Stimulated activated effector memory CD8-positive, alpha-beta T cell treated with anti-CD3 and anti-CD28 coated beads, Interleukin-12 subunit alpha, Interleukin-12 subunit beta, amount 100 ng/mL, for 72 hours (primary cell): Measurements from ENCODE around the gene KCNA2.

ENCODE experiments used
- ATAC-seq: fragments of 150-1000 bp; cut with Tn5 transposase; 2 replicates; pipeline ENCODE4 v1.10.0; 2021
- DNase-seq, 2 donors: peaks; one replicate each; pipeline ENCODE4 v3.0.0; 2021 to 2022; ENCODE audit warnings: low spot score in 2 of 2
- H3K27ac Mint-ChIP-seq: one replicate; pipeline ENCODE4 v1.8.0; 2022; ENCODE audit warnings: mild to moderate bottlenecking, mixed read lengths
- H3K36me3 Mint-ChIP-seq: one replicate; pipeline ENCODE4 v1.8.0; 2022; ENCODE audit warnings: mild to moderate bottlenecking, mixed read lengths
- H3K4me1 Mint-ChIP-seq: one replicate; pipeline ENCODE4 v1.8.0; 2022; ENCODE audit warnings: mixed read lengths
- H3K4me3 Mint-ChIP-seq: one replicate; pipeline ENCODE4 v1.8.0; 2022; ENCODE audit warnings: mild to moderate bottlenecking, mixed read lengths
- H3K9me3 Mint-ChIP-seq: one replicate; pipeline ENCODE4 v1.8.0; 2022; ENCODE audit warnings: mixed read lengths

Gene KCNA2

DNA sequence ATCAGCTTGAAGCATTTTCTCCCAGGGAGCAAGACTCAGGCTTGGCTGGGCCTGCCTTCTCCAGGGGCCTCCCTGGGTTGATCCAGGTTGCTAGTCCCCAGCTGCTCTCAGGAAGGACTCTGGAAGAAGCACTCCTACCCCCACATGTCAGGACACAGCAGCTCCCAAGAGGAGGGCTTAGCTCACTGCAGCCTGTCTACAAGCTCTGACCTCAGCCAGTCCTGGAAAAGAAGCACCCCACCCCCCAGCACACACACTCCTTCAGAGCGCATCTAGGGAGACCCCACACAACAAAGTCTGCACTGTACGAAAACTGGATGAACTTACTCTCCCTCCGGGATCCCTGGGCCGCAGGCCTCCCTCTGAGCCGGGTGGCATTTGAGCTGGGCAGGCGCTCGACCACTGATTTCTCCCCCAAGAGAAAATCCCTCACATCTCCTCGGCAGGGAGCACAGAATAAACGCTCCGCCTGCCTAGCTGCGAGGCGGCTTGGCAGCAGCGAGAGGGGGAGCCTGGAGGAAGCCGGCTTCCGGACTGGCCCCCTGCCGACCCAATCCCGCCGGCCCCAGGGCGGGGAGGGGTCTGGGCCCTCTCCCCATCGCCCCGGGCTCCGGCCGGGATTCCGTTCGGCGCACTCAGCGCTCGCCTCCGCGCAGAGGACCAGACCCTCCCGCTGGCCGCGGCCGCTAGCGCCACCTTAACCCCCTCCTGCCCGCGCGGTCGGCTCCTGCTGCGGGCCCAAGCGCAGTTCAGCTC is at the start of gene KCNA2:
KCNA2 (minus strand) TSS at position 458 of the 756 bp plus-strand sequence. CDS start 1,576 bp downstream, outside the sequence.
- DNase-seq (no peak), ATAC-seq (peak; percentile 12)
- H3K27ac Mint-ChIP-seq, result no peak within 1 kb of the TSS
- H3K4me1 Mint-ChIP-seq, result peaks cover 42% of the 10 kb centered on the region
- H3K4me3 Mint-ChIP-seq, result peak within 1 kb of the TSS; percentile 78
- no peaks in the 10 kb centered on the region for H3K36me3 Mint-ChIP-seq
- H3K9me3 Mint-ChIP-seq, result no peaks in the 10 kb centered on the region

DNA sequence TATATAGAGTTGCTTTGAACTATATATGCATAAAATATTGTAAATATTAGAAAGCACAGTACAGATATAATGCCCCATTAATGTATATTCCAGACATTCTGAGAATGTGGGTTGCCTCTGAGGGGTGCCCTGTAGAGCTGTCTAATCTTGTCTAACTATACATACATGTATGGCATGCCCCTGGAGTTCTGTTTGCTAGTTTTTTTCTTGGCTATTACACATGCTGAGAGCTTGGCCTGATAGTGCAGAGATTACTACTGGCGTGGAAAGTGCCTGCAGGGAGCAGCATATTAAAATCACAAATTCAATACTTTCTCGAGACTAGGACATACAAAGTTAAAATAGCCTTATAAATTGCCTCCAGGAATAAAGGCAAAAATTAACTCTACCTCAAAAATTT is 44.5 kb upstream of the KCNA2 start:
- H3K36me3 Mint-ChIP-seq, result peaks cover 14% of the 10 kb centered on the region
- H3K4me1 Mint-ChIP-seq, result peaks cover 25% of the 10 kb centered on the region
- no peaks in the 10 kb centered on the region for H3K9me3 Mint-ChIP-seq
- no peak for DNase-seq
- no peak for ATAC-seq
- H3K4me3 Mint-ChIP-seq, result no peak overlapping the region
- H3K27ac Mint-ChIP-seq, result no peak overlapping the region

DNA sequence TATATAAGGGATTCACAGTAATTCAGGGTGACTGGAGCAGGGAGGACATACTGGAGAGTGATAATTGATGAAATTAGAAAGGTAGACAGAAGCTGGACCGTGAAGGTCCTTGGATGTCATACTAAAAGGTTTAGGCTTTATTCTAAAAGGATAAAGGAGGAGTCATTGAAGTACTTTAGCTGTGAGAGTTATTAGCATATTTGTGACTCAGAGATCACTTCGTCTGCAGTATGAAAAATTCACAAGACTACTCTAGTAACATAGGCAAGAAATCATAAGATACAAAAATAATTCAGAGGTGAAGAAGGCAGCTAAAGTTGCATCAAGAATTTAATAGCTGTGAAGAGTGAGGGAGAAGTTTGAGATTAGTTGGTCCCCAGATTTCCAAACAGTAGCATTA is 42.3 kb upstream of the KCNA2 start:
- no peak overlapping the region for H3K4me3 Mint-ChIP-seq
- ATAC-seq, result peak; percentile 66

DNA sequence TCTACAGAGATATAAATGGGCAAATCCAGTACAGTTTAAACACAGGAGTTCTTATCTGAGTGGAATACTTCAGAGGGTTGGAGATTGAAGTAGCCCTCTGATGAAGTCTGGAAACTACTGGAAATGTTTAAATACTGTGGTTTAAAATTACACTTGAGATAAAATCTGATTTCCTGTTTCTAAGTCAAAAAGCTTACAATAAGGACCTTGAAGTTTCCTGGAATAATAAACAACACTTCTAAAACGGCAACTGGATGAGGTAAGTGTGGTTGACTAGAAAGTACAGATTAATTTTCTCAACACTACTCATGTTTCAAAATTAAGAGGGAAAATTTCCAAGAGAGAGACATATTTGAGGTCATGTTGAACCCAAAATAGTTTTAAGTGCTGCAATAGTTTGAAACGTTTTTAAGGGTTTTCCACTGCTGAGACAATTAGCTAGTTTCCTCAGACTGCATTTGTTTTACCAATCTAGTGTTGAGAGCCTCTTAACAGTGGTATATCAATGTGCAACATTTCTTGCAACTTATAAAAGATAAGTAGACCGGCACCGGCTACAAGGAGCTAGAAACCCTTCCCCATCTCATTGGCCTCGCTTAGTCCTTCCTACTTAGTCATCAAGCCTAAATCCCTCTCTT is 41.2 kb upstream of the KCNA2 start:
- no peaks in the 10 kb centered on the region for H3K9me3 Mint-ChIP-seq
- peaks cover 35% of the 10 kb centered on the region for H3K4me1 Mint-ChIP-seq
- peak; percentile 73 for ATAC-seq
- no peak for DNase-seq
- H3K36me3 Mint-ChIP-seq, result no peaks in the 10 kb centered on the region
- no peak overlapping the region for H3K4me3 Mint-ChIP-seq
- H3K27ac Mint-ChIP-seq, result no peak overlapping the region

More for the DNA sequence above, 42.3 kb upstream of the KCNA2 start:
- Mint-ChIP-seq H3K4me1 (peaks cover 31% of the 10 kb centered on the region), H3K9me3 (no peaks in the 10 kb centered on the region), H3K27ac (no peak overlapping the region), H3K36me3 (peaks cover 5% of the 10 kb centered on the region)
- DNase-seq, result no peak

DNA sequence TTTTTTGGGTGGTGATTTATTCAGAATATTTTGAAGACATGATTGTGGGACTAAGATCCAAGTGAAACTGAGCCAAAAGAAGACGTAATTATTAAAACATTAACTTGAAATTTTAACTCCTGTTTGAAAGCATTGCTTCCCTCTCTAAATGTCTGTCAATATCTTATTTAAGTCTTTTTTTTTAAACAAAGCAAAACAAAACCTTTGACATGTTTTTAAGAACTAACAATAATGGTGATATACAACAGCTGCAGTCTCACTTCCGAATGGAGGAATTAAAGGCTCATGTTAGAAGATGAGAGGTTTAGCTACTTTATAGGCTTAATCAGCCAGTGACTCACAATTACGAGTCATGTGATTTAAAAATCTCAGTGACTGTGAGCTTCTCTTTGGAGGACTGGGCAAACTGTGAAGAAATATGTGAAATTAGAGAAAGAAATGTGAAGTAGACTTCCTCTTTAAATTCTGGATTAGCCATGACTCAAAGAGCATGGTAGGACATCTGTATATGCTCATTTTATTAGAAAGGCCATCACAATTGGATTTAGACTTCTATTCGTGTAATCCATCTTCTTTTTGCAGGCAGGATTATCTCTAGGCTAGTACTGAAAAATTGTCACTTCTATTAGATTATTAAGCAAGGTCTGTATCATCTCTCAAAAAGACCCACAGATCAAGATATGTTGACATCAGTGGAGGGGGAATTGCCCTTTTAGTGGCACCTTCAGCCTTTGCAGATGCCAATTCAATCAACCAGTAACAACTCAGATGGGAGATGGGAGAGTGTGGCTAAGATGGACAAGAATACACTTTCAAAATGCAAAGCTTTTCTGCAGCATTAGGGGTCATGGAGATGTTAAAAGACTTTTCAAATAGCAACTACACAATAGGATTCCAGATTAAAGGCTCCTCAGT is 39.9 kb upstream of the KCNA2 start:
- Mint-ChIP-seq H3K4me1 (peaks cover 40% of the 10 kb centered on the region), H3K4me3 (no peak overlapping the region), H3K9me3 (no peaks in the 10 kb centered on the region), H3K27ac (no peak overlapping the region), H3K36me3 (no peaks in the 10 kb centered on the region)
- ATAC-seq, result peak; percentile 72
- no peak for DNase-seq

DNA sequence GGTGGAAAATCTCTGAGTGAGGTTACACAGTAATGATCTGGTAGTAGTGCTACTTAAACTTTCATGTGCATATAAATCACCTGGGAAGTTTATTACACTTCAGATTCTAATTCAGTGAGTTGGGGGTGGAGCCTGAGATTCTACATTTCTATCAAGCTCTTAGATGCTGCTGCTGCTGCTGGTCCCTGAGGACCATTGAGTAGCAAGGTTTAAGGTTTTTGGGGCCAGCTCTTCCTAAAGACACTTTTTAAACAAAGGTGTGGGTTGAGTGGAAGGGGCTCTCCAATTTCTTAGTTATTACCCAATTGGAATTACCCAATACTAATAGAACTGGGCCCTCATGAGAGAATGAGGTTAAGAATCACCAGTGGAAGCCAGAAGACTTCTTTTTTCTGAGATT is 39.1 kb upstream of the KCNA2 start:
- ATAC-seq (no peak), DNase-seq (no peak)
- no peak overlapping the region for H3K4me3 Mint-ChIP-seq
- H3K4me1 Mint-ChIP-seq, result peaks cover 41% of the 10 kb centered on the region
- H3K9me3 Mint-ChIP-seq, result peaks cover 3% of the 10 kb centered on the region
- H3K36me3 Mint-ChIP-seq, result no peaks in the 10 kb centered on the region
- H3K27ac Mint-ChIP-seq, result peak overlapping the region; percentile 74

DNA sequence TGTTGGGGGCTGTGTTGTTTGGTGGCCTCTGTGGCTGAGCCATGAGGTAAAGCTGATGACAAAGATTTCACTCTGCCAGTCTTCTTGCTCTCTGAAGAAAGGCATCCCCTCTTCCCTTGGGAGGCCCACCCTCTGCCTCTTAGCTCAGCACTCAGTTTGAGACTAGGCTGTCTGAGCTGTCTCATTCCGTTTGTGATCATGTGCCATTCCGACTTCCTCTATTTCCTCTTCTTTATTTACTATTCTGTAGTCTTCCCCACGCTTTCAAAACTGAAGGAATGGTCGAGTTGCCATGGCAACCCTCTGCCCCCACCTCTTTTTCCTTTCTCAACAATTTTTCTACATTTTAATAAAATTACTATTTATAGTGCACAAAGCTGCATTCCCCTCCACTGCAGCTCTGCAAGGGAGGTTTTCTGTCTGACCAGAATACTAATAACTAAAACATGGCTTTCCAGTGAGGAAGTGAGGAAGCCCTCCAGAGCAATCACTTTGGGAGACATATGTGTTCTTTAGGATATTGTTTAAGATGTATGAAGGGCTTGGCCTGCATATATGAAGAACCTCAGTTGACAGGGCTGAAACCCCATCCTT is 37.8 kb upstream of the KCNA2 start:
- Mint-ChIP-seq H3K36me3 (no peaks in the 10 kb centered on the region), H3K27ac (peak overlapping the region; percentile 74), H3K9me3 (peaks cover 6% of the 10 kb centered on the region), H3K4me1 (peaks cover 53% of the 10 kb centered on the region), H3K4me3 (no peak overlapping the region)
- DNase-seq, result no peak
- no peak for ATAC-seq

DNA sequence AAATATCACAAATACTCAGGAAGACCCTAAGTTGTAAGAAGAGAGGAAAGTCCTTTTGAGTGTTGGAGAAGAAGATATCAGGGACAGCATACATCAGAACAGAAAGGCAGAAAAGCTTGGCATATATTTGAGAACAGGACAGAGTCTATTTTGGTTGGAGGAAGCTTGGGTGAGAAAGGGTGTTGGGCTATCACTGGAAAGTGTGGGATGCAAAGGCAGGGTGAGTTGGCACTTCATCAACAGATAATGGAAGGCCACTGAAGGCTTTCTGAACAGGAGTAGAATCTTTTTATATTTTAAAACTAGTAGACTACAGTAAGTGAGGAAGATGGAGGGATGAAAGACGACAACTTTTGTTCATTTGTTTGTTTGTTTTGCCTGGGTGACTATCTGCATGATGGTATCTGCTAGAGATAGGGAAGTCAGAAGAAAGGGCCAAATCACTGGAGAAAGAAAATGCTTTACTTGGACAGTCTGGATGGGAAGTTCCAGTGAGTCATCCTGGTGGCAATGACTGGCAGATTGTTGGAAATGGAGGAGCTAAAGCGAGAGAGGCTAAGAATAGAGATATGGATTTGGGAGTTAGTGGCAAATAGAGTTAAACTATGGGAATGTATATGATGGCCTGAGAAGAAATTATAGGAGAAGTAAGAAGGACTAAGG is 33.7 kb upstream of the KCNA2 start:
- Mint-ChIP-seq H3K36me3 (no peaks in the 10 kb centered on the region), H3K4me3 (no peak overlapping the region), H3K9me3 (peaks cover 6% of the 10 kb centered on the region), H3K27ac (peak overlapping the region; percentile 73), H3K4me1 (peaks cover 69% of the 10 kb centered on the region)
- no peak for DNase-seq
- no peak for ATAC-seq

DNA sequence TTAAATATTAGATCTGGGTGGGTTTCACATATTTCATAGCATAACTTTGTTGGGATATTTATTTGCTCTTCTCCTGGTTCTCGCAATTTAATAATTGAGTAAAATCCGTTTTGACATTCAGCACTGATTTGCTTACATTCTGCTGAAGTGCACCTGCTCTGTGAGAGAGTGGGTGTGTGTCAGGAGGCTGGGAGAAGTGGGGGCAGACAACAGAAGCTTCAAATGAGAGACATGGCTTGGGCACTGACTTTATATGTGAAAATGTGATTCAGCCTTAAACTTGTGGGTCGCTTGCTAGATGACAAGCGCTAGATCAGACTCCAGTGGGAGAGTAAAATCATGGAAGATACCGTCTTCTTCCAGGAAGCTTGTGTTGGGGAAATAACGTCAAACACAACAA is 32.4 kb upstream of the KCNA2 start:
- no peak overlapping the region for H3K27ac Mint-ChIP-seq
- peaks cover 6% of the 10 kb centered on the region for H3K9me3 Mint-ChIP-seq
- no peak overlapping the region for H3K4me3 Mint-ChIP-seq
- H3K36me3 Mint-ChIP-seq, result no peaks in the 10 kb centered on the region
- DNase-seq (no peak), ATAC-seq (no peak)
- peaks cover 58% of the 10 kb centered on the region for H3K4me1 Mint-ChIP-seq

DNA sequence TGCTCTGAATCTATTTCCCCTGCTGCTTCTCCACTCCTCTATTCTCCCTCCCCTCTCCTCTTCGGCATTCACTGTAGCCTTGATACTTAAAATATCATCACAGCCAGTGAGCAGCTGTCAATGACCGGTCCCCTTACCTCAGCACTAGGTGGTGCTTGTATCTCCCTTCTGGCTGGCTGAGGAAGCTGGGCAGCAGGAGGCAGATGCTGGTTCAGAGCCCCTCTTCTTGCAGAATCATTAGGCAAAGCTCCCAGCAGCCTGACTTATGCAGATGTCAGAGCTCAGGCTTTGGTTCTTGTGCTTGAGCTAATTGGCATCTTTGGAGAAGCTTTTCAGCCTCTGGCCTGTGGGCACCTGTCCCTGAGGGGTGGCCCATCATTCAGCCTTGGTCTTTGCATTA is 31.9 kb upstream of the KCNA2 start:
- ATAC-seq (no peak), DNase-seq (peak in 1 of 2 donors; percentile 49)
- Mint-ChIP-seq H3K27ac (no peak overlapping the region), H3K4me1 (peaks cover 55% of the 10 kb centered on the region), H3K4me3 (no peak overlapping the region), H3K36me3 (no peaks in the 10 kb centered on the region), H3K9me3 (peaks cover 6% of the 10 kb centered on the region)

DNA sequence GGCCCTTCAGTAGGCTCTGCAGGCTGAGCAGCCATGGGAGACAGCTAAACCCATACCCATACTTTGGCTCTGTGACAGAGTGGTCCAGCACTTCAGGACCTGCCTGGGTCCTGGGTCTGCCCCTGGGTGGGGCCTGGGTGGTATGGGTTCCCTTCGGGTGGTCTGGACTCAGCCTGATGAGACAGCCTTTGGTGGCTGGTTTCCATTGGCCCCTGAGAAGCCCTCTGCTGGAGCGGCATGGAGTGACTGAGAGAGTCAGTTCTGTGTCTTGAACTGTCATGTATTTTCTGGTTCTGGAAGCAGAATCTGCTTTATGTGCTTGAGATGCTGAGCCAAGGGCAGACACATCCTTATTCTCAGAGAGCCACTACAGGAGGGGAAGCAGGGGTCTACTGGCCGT is 31.3 kb upstream of the KCNA2 start:
- ATAC-seq, result no peak
- Mint-ChIP-seq H3K27ac (no peak overlapping the region), H3K4me1 (peaks cover 49% of the 10 kb centered on the region), H3K36me3 (no peaks in the 10 kb centered on the region), H3K9me3 (peaks cover 6% of the 10 kb centered on the region), H3K4me3 (no peak overlapping the region)
- peak in 1 of 2 donors; percentile 56 for DNase-seq

DNA sequence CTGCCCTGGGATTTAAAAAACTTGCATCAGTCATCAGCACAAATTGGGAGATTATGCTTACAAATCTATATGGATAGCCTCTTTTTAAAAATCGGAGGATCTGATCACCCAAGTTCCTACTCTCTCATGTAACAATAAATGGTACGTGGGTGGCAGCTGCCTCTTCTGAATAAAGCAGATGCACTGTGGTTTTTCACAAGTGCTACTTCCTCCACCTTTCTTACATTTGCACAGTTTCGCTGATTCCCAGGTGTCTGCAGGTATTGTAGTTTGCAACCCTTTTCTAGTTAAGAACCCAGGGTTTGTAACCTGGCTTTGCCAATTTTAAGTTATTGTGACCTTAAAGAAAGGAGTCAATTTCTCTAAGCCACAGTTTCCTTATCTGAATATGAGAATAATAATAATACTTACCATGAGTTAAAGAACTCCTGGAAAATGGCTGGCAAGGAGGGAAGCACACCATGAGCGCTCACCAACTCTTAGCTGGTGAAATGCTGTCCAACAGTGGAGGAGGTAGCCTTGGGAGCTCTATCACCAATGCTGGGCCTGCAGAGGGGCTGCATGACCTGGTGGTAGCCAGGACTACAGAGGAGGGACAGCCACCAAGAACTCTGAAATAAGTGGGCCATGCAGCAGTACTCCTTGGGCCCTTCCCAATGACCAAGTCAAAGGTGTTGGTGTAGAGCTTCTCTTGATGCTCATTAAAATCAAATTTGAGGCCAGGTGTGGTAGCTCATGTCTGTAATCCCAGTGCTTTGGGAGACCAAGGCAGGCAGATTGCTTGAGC is 30.2 kb upstream of the KCNA2 start:
- H3K4me3 Mint-ChIP-seq, result peak overlapping the region; percentile 58

DNA sequence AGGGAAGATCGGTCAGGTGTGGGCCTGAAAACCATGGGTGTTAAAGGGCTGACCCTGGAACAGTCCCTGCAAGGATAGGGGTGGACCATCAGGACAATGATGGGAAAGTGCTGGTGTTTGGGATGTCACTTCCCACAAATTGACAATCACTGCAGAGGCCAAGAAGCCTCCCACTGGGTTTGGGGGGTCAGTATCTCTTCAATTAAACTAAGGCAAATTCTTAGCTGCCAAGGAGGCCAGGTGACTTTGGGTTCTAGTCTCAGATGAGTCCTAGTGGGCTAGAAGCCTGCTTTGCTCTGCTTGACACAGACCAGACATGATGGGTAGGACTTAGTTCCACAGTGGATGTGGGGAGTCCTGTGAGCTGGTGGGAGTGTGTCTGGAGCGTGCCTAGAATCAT is 29.3 kb upstream of the KCNA2 start:
- ATAC-seq, result no peak
- Mint-ChIP-seq H3K27ac (peak overlapping the region; percentile 85), H3K9me3 (peaks cover 5% of the 10 kb centered on the region), H3K36me3 (no peaks in the 10 kb centered on the region), H3K4me1 (peaks cover 33% of the 10 kb centered on the region), H3K4me3 (peak overlapping the region; percentile 58)
- peak in 1 of 2 donors; percentile 49 for DNase-seq

More for the DNA sequence above, 30.2 kb upstream of the KCNA2 start:
- Mint-ChIP-seq H3K9me3 (peaks cover 6% of the 10 kb centered on the region), H3K27ac (peak overlapping the region; percentile 85), H3K4me1 (peaks cover 39% of the 10 kb centered on the region), H3K36me3 (no peaks in the 10 kb centered on the region)
- ATAC-seq (no peak), DNase-seq (peak in 1 of 2 donors; percentile 52)
